GM23248 (cell line): Measurements from ENCODE around the gene ASIP. TPM values are rescaled to one million over a fixed set of nuclear protein-coding genes. Genes with fewer than 3 reads are reported as not detected.
"Not testable (repeated sequence)": the region's sequence is repeated elsewhere in the genome, so short reads cannot be mapped to it uniquely, and the experiment has no call there.

ENCODE experiments used
- DNase-seq: peaks from one replicate; pipeline ENCODE4 v3.0.0-alpha.2; 2015
- H2AFZ ChIP-seq: fragments of 200-600 bp; sonication (generic); 2 replicates; pipeline ENCODE4 v1.6.1; 2016; ENCODE audit warnings: antibody characterized with exemption
- H3F3A ChIP-seq: fragments of 200-600 bp; sonication (generic); 2 replicates; pipeline ENCODE4 v1.6.1; 2016; ENCODE audit warnings: mild to moderate bottlenecking, antibody characterized with exemption, mixed run types; ENCODE audit not compliant: insufficient read depth
- H3K27ac ChIP-seq: fragments of 200-600 bp; sonication (generic); 2 replicates; pipeline ENCODE4 v1.5.1; 2016; ENCODE audit warnings: mild to moderate bottlenecking
- H3K27me3 ChIP-seq: fragments of 200-600 bp; sonication (generic); replicated peaks from 2 replicates; pipeline ENCODE4 v1.6.1; 2016; ENCODE audit warnings: mild to moderate bottlenecking; ENCODE audit not compliant: insufficient read depth
- H3K36me3 ChIP-seq: fragments of 200-600 bp; sonication (generic); 2 replicates; pipeline ENCODE4 v1.6.1; 2016; ENCODE audit warnings: low read depth, mild to moderate bottlenecking
- H3K4me1 ChIP-seq: fragments of 200-600 bp; sonication (generic); 2 replicates; pipeline ENCODE4 v1.6.1; 2016; ENCODE audit warnings: mild to moderate bottlenecking; ENCODE audit not compliant: insufficient read depth
- H3K4me2 ChIP-seq: fragments of 200-600 bp; sonication (generic); one replicate; pipeline ENCODE4 v1.6.1; 2016; ENCODE audit warnings: mild to moderate bottlenecking; ENCODE audit not compliant: unreplicated experiment
- H3K4me3 ChIP-seq: fragments of 200-600 bp; sonication (generic); 2 replicates; pipeline ENCODE4 v1.5.1; 2016; ENCODE audit warnings: mild to moderate bottlenecking
- H3K79me2 ChIP-seq: fragments of 200-600 bp; sonication (generic); 2 replicates; pipeline ENCODE4 v1.6.1; 2016; ENCODE audit warnings: mild to moderate bottlenecking; ENCODE audit not compliant: insufficient read depth
- H3K9ac ChIP-seq: fragments of 200-600 bp; sonication (generic); 2 replicates; pipeline ENCODE4 v1.6.1; 2016; ENCODE audit warnings: mild to moderate bottlenecking
- H3K9me2 ChIP-seq: fragments of 200-600 bp; sonication (generic); 2 replicates; pipeline ENCODE4 v1.6.1; 2016; ENCODE audit warnings: mixed run types, mild to moderate bottlenecking, moderate library complexity; ENCODE audit not compliant: insufficient read depth
- H3K9me3 ChIP-seq: fragments of 200-600 bp; sonication (generic); one replicate; pipeline ENCODE4 v1.6.1; 2017; ENCODE audit warnings: low read depth
- H4K20me1 ChIP-seq: fragments of 200-600 bp; sonication (generic); 2 replicates; pipeline ENCODE4 v1.6.0; 2016; ENCODE audit not compliant: insufficient read depth
- EZH2 ChIP-seq: fragments of 200-600 bp; sonication (generic); IDR thresholded peaks from 2 replicates; pipeline ENCODE4 v1.6.1; 2018; ENCODE audit warnings: antibody characterized with exemption, mild to moderate bottlenecking; ENCODE audit not compliant: insufficient read depth, poor library complexity, severe bottlenecking
- EZH2phosphoT487 ChIP-seq: fragments of 200-600 bp; sonication (generic); IDR thresholded peaks from 2 replicates; pipeline ENCODE4 v1.6.1; 2018; ENCODE audit warnings: antibody characterized with exemption, moderate library complexity, mild to moderate bottlenecking, low read depth; ENCODE audit not compliant: insufficient read depth
- WGBS, 2 experiments: methylation state at CpG; one replicate each; pipeline ENCODE4 v1.1.6; 2015 to 2017; ENCODE audit warnings: low lambda C conversion rate in 2 of 2, low coverage in 1 of 2; ENCODE audit errors: missing lambda C conversion rate in 2 of 2; 5-methylcytosine and 5-hydroxymethylcytosine counted together
- in situ Hi-C: fragments of 300-500 bp; cut with MboI; formaldehyde crosslinking; loops from 2 replicates; pipeline ENCODE4 v1.15.0; 2020
- polyA plus RNA-seq: library from polyadenylated mRNA; unstranded; fragments of >200 nt; fragmentation: Nextera tagmentation; extraction: Ambion mirVana; gene quantifications from 2 replicates; pipeline ENCODE4 v1.2.1, GENCODE V29; 2016
- total RNA-seq: library from RNA; depleted of rRNA; stranded (reverse); fragments of >200 nt; shearing (Covaris generic); gene quantifications from 2 replicates; pipeline ENCODE4 v1.2.3, GENCODE V29; 2014

ASIP gene
- total and polyA plus RNA-seq, 2 experiments from 2014 or later, result not detected

DNA sequence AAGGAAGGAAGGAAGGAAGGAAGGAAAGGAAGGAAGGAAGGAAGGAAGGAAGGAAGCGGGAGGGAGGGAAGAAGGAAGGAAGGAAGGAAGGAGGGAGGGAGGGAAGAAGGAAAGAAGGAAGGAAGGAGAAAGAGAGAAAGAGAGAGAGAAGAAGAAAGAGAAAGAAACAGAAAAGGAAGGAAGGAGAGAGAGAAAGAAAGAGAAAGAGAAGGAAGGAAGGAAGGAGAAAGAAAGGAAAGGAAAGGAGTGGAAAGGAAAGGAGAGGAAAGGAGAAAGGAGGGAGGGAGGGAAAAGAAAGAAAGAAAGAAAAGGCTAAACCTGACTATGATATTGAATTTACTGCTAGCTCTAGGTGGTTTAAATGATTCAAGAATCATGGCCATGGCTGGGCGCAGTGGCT lies 5.3 kb upstream of the ASIP start:
- DNase-seq, result no peak
- H3K9me3 ChIP-seq, result no peaks in the 10 kb centered on the region
- TF ChIP-seq EZH2phosphoT487, result no peak
- no peak for TF ChIP-seq EZH2
- H3K27me3 ChIP-seq, result no peaks in the 10 kb centered on the region
- in situ Hi-C loops, result no loop called here
- H3K27ac ChIP-seq, result no peak overlapping the region
- H3K79me2 ChIP-seq, result no peaks in the 10 kb centered on the region
- H3K4me3 ChIP-seq, result no peak overlapping the region
- no peaks in the 10 kb centered on the region for H4K20me1 ChIP-seq
- H3K9me2 ChIP-seq, result no peaks in the 10 kb centered on the region
- 84 to 95% methylated on average over 1 to 2 of the region's 2 CpGs for WGBS, 2 experiments
- no peak overlapping the region for H2AFZ ChIP-seq
- no peaks in the 10 kb centered on the region for H3K36me3 ChIP-seq
- no peak overlapping the region for H3K4me2 ChIP-seq
- no peaks in the 10 kb centered on the region for H3K4me1 ChIP-seq
- no peaks in the 10 kb centered on the region for H3F3A ChIP-seq
- H3K9ac ChIP-seq, result no peak overlapping the region

- TF ChIP-seq EZH2phosphoT487 (no peak), EZH2 (no peak)
- no peak for DNase-seq
- Histone ChIP-seq H3K27me3 (0 out of 2 replicates have a peak, but pooled peaks cover 2% of the 10 kb centered on the region), H3K27ac (no peak overlapping the region), H3K4me2 (no peak overlapping the region), H4K20me1 (no peaks in the 10 kb centered on the region), H3F3A (no peaks in the 10 kb centered on the region), H3K9me3 (no peaks in the 10 kb centered on the region), H3K4me3 (no peak overlapping the region), H2AFZ (no peak overlapping the region), H3K4me1 (no peaks in the 10 kb centered on the region), H3K79me2 (no peaks in the 10 kb centered on the region), H3K9ac (no peak overlapping the region), H3K36me3 (no peaks in the 10 kb centered on the region), H3K9me2 (no peaks in the 10 kb centered on the region)
- 39 to 40% methylated on average over 2 of the region's 2 CpGs for WGBS, 2 experiments
- in situ Hi-C loops, result no loop called here
Observed at GRCh38 chr20:34237942-34238341, 3.3 kb upstream of the ASIP start.

- no peak for TF ChIP-seq EZH2phosphoT487
- TF ChIP-seq EZH2, result no peak
- H3K9me3 ChIP-seq, result no peaks in the 10 kb centered on the region
- 95 to 97% methylated on average over 1 of the region's 1 CpG for WGBS, 2 experiments
- H3K27me3 ChIP-seq, result 0 out of 2 replicates have a peak, but pooled peaks cover 2% of the 10 kb centered on the region
- no peak for DNase-seq
- no peaks in the 10 kb centered on the region for H3K36me3 ChIP-seq
- no peak overlapping the region for H3K4me2 ChIP-seq
- no peaks in the 10 kb centered on the region for H4K20me1 ChIP-seq
- H3K27ac ChIP-seq, result no peak overlapping the region
- H3F3A ChIP-seq, result no peaks in the 10 kb centered on the region
- in situ Hi-C loops, result no loop called here
- H3K4me3 ChIP-seq, result no peak overlapping the region
- no peaks in the 10 kb centered on the region for H3K79me2 ChIP-seq
- H3K9ac ChIP-seq, result no peak overlapping the region
- no peaks in the 10 kb centered on the region for H3K4me1 ChIP-seq
- no peaks in the 10 kb centered on the region for H3K9me2 ChIP-seq
- no peak overlapping the region for H2AFZ ChIP-seq
Observed at GRCh38 chr20:34240121-34240520, 1.1 kb upstream of the ASIP start.

DNA sequence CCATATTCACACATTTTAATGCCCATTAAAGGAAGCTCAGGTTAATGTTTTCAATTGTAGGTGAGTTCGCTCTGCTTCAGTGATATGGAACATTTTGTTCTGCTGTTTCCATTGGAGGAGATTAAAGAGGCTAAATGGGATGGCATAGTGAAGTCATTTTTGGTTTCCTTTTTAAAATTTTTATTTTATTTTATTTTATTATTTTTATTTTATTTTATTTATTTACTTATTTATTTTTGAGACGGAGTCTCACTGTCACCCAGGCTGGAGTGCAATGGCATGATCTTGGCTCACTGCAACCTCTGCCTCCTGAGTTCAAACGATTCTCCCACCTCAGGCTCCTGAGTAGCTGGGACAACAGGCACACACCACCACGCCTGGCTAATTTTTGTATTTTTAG lies 792 bp downstream of the ASIP start:
- H3K9me2 ChIP-seq, H3K9ac ChIP-seq, H3K4me3 ChIP-seq, H3K79me2 ChIP-seq, in situ Hi-C loops, H3K27me3 ChIP-seq, DNase-seq, H3K36me3 ChIP-seq, H3K4me2 ChIP-seq, H3K9me3 ChIP-seq, H2AFZ ChIP-seq, H4K20me1 ChIP-seq, H3K4me1 ChIP-seq, H3F3A ChIP-seq, H3K27ac ChIP-seq: not testable (repeated sequence)
- 84 to 86% methylated on average over 4 of the region's 4 CpGs for WGBS, 2 experiments

GRCh38 chr20:34242879-34243278 lies 1.7 kb downstream of the ASIP start:
- in situ Hi-C loops, result no loop called here
- Histone ChIP-seq H3K9me3 (no peaks in the 10 kb centered on the region), H3K9ac (no peak overlapping the region), H3K4me2 (no peak overlapping the region), H3K4me1 (peaks cover 3% of the 10 kb centered on the region; the same call in 1 of the 2 replicates), H3K27me3 (0 out of 2 replicates have a peak, but pooled peaks cover 2% of the 10 kb centered on the region), H3K79me2 (no peaks in the 10 kb centered on the region), H3K4me3 (no peak overlapping the region), H3K36me3 (no peaks in the 10 kb centered on the region), H3K9me2 (no peaks in the 10 kb centered on the region), H2AFZ (no peak overlapping the region), H4K20me1 (no peaks in the 10 kb centered on the region), H3K27ac (no peak overlapping the region), H3F3A (no peaks in the 10 kb centered on the region)
- 95 to 100% methylated on average over 1 of the region's 1 CpG for WGBS, 2 experiments
- no peak for DNase-seq
- TF ChIP-seq EZH2phosphoT487, result no peak
- TF ChIP-seq EZH2, result no peak
